Hematopoietic multipotent progenitor cell treated with erythropoietin and hydrocortisone succinate and interleukin-3 and kit ligand, for 15 days (in vitro differentiated cells): ENCODE results near the gene CYTH4.
"Not testable (repeated sequence)": the region's sequence is repeated elsewhere in the genome, so short reads cannot be mapped to it uniquely, and the experiment has no call there.

Experiments used
- DNase-seq: peaks from one replicate; pipeline ENCODE4 v3.0.0-alpha.2; 2015; ENCODE audit warnings: low spot score

The CYTH4 gene

GRCh38 chr22:37310815-37311595 is 28.7 kb downstream of the CYTH4 start:
- no peak for DNase-seq

- no peak for DNase-seq
These were observed 29.5 kb downstream of the CYTH4 start for GRCh38 chr22:37311761-37312312.

DNA sequence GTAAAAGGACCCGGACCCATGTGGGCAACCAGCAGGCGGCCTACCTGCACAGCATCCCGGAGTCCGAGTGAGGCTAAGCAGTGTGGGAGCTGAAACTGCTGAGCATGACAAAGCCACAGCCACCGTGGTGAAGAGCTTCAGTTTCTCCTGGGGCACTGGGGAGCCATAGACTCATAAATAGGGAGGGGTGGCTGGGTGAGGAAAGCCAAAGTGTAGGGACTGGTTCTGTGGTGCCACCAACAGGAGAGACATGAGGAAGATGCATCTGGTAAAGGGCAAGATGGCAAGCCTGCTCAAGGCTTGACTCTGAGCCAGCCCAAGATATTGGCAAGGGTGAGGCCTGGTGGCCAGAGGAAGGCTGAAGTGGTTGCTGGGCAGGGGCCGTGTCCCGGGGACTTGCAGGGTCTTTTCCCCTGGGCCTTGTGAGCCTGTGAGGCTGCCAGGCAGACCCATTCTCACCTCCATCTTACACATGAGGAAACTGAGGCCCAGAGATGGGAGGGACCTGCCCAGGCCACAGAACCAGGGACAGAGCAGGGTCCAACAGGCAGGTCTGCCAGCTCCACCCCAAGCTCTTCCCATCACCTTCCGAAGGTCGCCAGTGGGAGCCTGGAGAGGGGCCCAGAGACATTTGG is 30.4 kb downstream of the CYTH4 start:
- no peak for DNase-seq

DNA sequence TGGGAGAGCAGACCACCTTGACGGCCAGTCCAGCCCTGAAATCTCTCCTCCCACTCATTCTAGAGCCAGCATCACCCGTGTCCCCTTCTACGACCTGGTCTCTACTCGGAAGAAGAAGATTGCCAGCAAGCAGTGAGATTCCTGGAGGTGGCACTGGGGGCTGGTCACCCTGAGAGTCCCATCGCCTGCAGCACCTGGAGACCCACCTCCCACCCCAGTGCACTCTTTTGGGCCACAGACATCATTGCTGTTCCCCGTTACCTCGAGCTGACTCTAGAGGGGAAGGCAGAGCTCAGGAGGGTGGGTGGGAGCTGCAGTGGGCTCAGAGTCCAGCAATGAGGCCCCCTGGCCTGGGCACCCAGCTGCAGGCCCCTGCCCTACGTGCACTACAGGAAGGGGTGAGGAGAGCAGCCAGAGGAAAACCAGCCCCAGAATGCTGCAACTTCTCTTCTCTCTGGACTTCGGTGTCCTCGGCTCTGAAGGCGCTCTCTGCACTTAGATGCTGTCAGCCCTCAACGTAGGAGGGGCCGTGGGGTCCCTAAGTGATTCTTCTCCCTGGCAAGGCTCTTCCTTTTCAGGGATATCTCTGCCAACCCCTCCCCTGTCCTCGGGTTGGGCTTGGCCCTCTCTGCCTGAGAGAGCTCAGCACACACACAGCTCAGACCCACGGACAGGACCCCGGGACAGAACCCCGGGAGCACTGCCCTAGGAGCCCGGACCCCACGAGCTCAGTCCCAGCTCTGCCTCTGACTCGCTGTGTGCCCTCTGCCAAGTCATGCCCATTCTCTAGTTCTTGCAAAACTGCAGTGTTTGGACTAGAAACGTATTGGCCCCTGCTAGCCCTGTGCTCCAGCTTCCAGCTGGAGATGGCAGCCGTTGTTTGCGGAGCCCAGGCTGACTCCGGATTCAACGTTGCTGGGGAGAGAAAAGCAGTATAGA is 31.3 kb downstream of the CYTH4 start:
- DNase-seq = no peak

DNA sequence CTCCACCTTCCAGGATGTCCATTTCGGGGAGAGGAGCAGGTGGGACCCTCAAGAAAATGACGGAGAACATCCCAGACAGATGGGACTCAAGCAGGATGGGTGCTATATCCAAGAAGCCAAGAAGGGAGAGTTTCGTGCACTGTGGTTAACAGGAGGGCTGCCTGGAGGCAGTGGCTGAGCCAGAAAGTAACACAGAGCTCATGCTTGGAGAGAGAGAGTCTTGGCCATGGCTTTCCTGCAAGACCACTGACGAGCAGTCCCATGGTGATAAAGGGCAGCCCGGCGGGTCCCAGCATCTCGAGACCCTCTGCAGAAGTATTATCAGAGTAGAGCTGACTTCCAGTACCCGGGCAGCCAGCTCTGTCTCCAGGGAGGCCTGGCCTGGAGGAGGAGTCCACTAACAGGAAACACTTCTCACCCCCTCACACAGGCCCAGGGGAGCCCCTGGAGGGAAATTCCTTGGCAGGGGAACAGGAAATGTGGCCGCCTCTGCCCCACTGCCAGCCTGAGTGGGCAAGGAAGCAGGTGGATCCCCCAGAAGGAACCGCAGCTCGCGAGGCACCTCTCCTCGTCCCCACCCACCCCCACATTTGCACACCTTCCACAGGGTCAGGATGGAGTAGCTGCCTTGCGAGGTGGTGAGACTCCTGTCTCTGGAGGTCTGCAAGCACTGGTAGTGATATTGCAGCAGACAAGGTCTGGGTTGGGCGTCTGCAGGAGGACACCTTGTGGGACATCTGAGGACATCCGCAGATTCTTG is 32.2 kb downstream of the CYTH4 start:
- no peak for DNase-seq

DNA sequence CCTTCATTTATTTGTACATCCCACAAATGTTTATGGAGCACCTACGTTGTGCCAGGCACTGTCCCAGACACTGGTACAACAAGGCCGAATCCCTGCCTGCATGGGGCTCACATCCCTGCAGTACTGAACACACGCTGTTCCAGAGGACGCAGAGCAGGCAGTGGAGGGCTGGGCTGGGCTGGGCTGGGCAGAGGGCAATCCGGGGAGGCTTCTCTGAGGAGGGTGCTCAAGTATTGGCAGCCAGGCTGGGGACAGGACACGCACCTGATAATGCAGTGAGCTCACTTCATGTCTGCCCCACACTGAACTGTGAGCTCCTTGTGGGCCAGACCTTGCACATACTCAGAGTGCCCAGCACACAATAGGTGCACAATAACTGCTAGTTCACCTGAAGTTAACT is 34.1 kb downstream of the CYTH4 start:
- DNase-seq = no peak

DNA sequence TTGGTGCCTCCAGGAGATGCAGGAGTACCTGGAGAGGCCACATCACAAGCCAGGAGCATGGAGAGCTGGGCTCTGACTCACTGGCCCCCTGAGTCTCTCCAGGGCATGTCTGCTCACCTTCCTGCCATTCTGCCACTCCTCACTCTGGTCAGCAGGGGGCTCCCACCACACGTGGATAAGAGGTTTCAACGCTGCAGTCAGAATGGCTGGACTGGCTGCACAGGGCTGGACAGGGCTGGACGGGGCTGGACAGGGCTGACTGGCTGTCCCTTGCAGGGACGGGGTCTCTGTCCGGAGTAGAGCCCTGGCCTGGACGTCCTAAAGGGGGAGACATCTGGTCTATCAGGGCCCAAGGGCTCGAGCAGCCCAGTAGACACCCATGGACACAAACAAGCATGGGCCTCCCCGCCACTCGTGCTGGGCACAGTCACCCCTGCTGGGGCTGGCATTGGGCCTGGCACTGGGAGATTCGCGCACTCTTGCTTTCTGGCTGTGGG is 34.6 kb downstream of the CYTH4 start:
- DNase-seq = peak; percentile 54

GRCh38 chr22:37317698-37318210 is 35.4 kb downstream of the CYTH4 start:
- no peak for DNase-seq

DNA sequence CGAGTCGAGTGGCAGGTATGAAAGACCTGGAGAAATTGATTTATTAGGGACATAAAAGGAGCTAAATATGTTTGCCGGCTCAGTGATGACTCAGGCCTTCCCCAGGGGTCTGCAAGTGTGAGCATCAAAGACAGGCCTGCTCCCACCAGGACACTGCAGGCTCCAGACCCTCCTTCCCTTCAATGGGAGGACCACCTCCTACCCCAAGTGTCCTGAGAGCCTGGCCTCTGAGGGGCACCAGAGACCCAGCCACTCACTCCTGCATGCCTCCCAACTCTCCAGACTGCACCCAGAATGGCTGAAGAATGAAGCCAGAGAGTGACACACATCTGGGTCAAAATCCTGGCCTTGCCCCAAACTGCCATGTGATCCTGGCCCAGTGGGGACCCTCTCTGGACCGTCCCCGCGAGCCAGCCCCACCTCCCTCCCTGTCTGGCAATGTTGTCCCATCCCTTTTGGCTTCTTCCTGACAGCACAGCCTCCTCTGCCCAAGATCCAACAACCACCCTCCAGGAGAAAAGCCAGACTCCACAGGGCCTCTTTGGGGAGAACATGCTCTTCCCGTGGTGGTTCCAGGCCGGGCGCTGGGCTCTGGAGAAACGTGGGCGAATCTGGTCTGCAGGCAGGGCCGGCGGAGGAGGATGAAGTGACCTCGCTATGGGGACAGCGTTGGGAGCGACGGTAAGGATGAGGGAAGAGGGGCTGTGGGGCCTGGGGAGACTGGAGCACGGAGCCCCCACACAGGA is 36.2 kb downstream of the CYTH4 start:
- no peak for DNase-seq

DNA sequence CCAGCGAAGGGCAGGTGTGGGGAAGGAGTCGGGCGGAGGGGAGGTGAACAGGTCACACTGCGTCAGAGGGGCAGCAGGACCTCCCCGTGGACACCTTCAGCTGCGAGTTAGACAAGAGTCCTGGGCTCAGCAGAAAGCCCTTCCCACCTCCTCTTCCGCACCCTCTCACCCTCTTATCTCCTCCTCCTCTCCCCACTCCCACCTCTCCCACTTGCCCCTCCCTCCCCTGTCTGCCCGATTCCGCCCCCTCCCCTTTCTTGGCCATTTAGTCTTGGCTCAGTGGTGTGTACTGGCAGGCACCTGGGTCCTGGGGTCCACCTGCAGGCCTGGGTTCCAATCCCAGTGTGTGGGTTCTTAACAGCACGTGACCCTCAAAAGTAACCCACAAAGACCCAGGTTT is 37.2 kb downstream of the CYTH4 start:
- no peak for DNase-seq

DNA sequence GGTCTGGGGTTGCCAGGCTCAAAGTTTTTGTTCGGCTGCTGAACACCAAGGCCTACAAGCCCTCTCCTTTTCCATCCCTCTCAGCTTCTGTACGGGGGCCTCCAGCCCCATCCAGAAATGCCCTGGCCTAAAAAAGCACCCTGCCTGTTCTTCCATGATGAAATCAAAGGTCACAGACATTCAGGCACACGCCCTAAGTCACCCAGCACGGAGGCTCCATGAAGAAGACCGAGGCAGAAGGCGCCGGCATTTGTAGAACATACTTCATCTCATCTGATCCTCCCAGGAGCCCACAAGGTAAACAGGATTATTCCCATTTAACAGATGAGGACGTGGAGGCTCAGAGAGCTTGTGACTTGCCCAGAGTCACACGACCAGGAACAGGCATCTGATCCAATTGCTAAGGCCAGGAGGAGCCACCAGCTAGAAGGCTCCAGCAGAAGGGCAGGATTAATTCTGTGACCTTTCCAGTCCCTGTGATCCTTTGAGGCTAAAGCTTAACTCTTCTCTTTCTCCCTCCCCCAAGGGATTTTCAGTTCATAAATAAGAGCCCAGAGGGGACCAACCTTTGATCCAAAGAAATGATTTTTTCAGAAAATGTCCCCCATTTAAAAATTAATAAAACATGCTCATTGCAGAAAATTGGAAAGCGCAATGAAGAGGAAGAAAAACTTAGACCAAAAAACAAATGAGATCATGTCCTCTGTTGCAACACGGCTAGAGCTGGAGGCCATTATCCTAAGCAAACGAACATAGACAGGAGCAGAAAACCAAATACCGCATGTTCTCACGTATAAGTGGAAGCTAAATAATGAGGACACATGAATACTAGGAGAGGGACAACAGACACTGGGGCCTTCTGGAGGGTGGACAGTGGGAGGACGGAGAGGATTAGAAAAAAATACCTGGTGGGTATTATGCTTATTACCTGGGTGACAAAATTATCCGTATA is 38.7 kb downstream of the CYTH4 start:
- no peak for DNase-seq

DNA sequence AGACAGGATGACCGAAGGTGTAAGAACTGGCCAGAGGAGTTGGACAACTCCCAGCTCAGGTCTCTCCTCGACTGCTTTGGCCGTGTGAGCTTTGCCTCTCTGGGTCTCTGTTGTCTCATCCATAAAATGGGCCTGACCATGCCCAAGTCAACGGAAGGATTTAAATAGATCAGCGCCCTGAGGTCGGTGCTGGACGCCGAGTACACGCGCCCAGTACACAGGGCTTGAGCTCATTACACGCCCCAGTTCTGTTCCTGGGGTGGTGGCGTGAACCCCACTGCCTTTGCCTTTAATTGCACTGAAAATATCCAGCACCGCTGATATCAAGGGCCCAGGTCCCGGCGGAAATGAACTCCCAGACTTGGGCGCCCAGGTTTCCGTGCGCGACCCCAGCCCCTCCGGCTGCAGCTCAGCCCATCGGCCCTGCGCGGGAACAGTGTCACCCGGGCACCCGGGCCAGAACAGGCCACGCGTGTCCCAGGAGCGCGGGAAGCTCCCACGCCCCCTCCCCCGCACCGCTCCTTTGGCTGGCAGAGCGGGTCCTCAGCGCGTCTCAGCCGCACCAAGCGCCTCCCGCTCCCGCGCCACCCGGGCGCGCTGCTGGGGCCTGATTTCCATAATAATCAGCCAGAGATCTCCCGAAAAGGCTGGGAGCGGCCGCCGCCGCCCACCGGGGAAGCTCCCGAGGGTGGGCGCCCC is 42.2 kb downstream of the CYTH4 start:
- no peak for DNase-seq

- DNase-seq = no peak
These were observed 42.7 kb downstream of the CYTH4 start for GRCh38 chr22:37325039-37325395.

DNA sequence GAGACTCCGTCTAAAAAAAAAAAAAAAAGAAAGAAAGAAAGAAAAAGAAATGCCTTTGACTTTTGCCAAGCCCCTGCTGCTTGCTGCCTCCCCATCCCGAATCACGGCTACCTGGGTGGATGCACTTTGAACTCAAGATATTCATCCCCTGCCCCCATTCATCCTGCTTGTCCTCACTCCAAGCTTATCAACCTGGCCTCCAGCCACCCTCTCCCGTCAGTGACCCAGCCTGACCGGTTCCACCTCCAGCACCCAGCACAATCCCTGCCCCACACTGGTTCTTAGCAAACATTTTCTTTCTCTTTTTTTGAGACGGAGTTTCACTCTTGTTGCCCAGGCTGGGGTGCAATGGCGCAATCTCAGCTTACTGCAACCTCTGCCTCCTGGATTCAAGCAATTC is 44.4 kb downstream of the CYTH4 start:
- no peak for DNase-seq

- DNase-seq = no peak
These were observed 45.7 kb downstream of the CYTH4 start for GRCh38 chr22:37328017-37328416.

DNA sequence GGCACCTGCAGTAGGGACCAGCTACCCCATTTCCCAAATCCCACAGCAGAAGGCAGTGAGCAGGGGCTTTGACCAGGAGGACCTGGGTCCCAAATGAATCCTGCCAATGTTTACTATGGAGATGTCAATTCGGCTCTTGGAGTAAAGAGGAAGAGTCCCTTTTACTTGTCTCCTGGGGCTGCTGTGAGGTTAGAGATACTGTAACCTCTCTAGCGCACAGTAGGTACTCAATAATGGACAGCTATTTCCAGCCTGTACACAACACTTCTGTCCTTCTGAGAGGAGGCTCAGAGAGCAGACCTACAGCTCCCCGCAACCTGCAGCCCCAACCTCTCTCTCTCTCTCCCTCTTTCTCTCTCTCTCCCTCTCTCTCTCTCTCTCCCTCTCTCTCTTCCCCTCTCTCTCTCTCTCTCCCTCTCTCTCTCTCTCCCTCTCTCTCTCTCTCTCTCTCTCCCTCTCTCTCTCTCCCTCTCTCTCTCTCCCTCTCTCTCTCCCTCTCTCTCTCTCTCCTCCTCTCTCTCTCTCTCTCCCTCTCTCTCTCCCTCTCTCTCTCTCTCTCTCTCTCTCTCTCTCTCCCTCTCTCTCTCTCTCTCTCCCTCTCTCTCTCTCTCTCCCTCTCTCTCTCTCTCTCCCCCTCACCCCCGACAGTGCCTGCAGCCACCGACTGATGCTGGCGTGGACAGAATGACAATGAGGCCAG is 46.4 kb downstream of the CYTH4 start:
- not testable (repeated sequence) for DNase-seq

- DNase-seq = no peak
These were observed 47.2 kb downstream of the CYTH4 start for GRCh38 chr22:37329238-37330140.
